GM12891 (cell line): Measurements from ENCODE around the gene PLCL1.

Experiments used
- PAX5 ChIP-seq: IDR thresholded peaks from 2 replicates; pipeline ENCODE4 v1.6.1; 2011; ENCODE audit warnings: low read length, moderate library complexity, mild to moderate bottlenecking; ENCODE audit not compliant: insufficient read depth, severe bottlenecking
- POLR2A ChIP-seq: IDR thresholded peaks from 2 replicates; pipeline ENCODE4 v1.6.1; 2011; ENCODE audit warnings: low read depth, low read length, control low read depth
- POLR2AphosphoS5 ChIP-seq: IDR thresholded peaks from 2 replicates; pipeline ENCODE4 v1.6.1; 2011; ENCODE audit warnings: low read depth, low read length, control low read depth
- POU2F2 ChIP-seq: IDR thresholded peaks from 2 replicates; pipeline ENCODE4 v1.6.1; 2011; ENCODE audit warnings: low read depth, mild to moderate bottlenecking, control low read depth, low read length, moderate library complexity
- SPI1 ChIP-seq: IDR thresholded peaks from 2 replicates; pipeline ENCODE4 v1.6.1; 2011; ENCODE audit warnings: low read depth, low read length, control low read depth
- TAF1 ChIP-seq: IDR thresholded peaks from 2 replicates; pipeline ENCODE4 v1.6.1; 2011; ENCODE audit warnings: low read depth, low read length, control low read depth

DNA sequence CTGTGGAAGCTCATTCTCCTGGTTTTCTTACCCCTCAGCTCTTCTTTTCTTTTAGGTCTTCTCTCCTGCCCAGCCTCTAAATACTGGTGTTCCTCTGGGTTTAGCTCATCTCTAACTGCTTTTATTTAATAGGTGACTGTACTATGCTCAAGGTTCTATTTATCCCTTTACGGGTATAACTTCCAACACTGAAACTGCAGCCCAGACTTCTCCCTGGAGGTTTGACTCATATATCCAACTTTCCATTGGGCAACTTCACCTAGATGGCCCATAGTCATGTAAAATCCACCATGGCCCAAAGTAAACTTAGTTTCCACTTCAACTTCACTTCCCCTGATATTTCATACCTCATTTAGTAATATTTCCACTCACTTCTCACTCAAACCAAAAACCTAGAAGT is 273.1 kb downstream of the PLCL1 start:
- TF ChIP-seq POLR2A (no peak), PAX5 (no peak), TAF1 (no peak), POLR2AphosphoS5 (no peak), SPI1 (no peak), POU2F2 (no peak)
